ENCODE data around the gene KCND2. TPM values are rescaled to one million over a fixed set of nuclear protein-coding genes. Genes with fewer than 3 reads are reported as not detected.

Gene KCND2
- total RNA-seq, 1 donor from 2014 or later = 0.61 TPM

GRCh38 chr7:120733835-120734234 is 460.9 kb downstream of the KCND2 start:
- H3K4me3 ChIP-seq = no peak overlapping the region
- no peak for ATAC-seq
- no peak overlapping the region for H3K27ac ChIP-seq
- no peaks in the 10 kb centered on the region for H3K36me3 ChIP-seq
- no peaks in the 10 kb centered on the region for H3K9me3 ChIP-seq
- H3K4me1 ChIP-seq = no peaks in the 10 kb centered on the region
- intact Hi-C loops (cut with DNase I) = no loop called here
- no peak for DNase-seq
- no peak for TF ChIP-seq CTCF (IDR thresholded peaks at IDR 0.05)
- H3K27me3 ChIP-seq = no peaks in the 10 kb centered on the region

GRCh38 chr7:120735791-120736190 is 462.8 kb downstream of the KCND2 start:
- H3K9me3 ChIP-seq = no peaks in the 10 kb centered on the region
- intact Hi-C loops (cut with DNase I) = no loop called here
- H3K27me3 ChIP-seq = no peaks in the 10 kb centered on the region
- no peak overlapping the region for H3K27ac ChIP-seq
- H3K36me3 ChIP-seq = no peaks in the 10 kb centered on the region
- no peaks in the 10 kb centered on the region for H3K4me1 ChIP-seq
- DNase-seq (no peak), ATAC-seq (no peak)
- no peak for TF ChIP-seq CTCF (IDR thresholded peaks at IDR 0.05)
- no peak overlapping the region for H3K4me3 ChIP-seq

DNA sequence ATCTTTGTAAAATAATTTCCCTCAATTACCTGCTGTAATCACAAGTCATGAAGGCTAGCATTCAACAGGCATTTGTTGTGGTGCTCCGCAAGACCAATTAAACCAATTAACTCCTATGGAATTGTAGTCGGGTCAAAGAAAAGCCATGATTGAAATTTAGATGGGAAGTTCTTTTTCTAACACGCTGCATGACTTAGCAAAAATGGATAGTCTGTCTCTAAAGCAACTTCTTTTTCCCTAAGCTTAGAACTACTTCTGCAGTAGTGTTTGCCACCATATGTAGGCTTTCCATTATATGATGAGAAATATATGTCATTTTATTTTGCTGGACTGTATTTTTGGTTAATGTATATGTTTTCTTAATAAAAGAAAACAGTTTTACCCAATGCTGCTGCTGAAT is 465.8 kb downstream of the KCND2 start:
- Histone ChIP-seq H3K36me3 (no peaks in the 10 kb centered on the region), H3K27ac (no peak overlapping the region), H3K4me1 (no peaks in the 10 kb centered on the region), H3K27me3 (no peaks in the 10 kb centered on the region), H3K4me3 (no peak overlapping the region), H3K9me3 (no peaks in the 10 kb centered on the region)
- ATAC-seq (no peak), DNase-seq (no peak)
- TF ChIP-seq CTCF (IDR thresholded peaks at IDR 0.05) = no peak
- intact Hi-C loops (cut with DNase I) = no loop called here

DNA sequence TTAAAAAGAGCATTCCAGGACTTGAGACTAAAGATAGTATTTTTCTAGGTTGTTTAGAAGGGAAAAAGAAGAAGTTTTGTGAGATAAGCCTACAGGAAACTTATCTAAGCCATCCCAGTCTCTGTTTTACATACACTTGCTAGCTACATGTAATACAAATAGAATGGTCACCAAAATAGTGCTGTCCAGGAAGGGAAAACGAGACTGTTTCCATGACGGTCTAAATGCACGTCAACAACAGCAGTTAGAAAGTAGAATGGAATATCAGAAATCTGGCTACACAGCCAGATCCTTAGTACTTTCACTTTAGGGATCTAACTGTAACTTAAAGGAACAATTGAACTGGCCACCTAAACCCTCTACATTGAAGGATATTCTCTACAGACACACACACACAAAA is 467.4 kb downstream of the KCND2 start:
- no peaks in the 10 kb centered on the region for H3K4me1 ChIP-seq
- ATAC-seq = no peak
- no peak for TF ChIP-seq CTCF (IDR thresholded peaks at IDR 0.05)
- H3K27ac ChIP-seq = no peak overlapping the region
- no peaks in the 10 kb centered on the region for H3K27me3 ChIP-seq
- peak overlapping the region; percentile 6 for H3K4me3 ChIP-seq
- DNase-seq = no peak
- H3K9me3 ChIP-seq = no peaks in the 10 kb centered on the region
- intact Hi-C loops (cut with DNase I) = no loop called here
- H3K36me3 ChIP-seq = no peaks in the 10 kb centered on the region

DNA sequence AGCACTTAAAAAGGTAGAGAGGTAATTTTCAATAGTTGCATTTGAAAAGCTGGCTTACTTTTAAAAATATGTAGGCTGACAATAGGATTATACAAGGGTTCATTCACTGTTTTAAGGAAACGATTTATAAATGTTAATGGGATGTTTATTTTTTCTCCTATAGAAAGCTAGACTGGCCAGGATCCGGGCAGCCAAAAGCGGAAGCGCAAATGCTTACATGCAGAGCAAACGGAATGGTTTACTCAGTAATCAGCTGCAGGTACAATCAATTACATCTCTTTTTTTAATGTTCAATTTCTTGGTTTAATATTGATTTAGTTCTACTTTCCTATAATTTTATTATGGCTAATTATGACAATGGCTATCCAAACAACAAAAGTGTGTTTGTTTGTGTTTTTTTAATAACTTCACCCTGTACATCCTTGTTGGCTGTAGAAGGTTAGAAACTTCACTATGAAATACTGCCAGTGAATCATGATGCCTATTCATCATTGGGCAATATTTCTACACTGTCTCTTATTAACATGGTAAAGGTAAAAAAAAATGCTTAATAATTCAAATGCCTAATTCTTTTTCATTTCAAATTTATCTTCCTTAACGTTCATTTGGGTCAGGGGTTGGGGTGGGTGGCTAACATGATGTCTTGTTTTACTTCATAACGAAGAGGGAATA is 468.5 kb downstream of the KCND2 start:
- H3K27me3 ChIP-seq = no peaks in the 10 kb centered on the region
- no peaks in the 10 kb centered on the region for H3K4me1 ChIP-seq
- DNase-seq (no peak), ATAC-seq (no peak)
- intact Hi-C loops (cut with DNase I) = no loop called here
- TF ChIP-seq CTCF (IDR thresholded peaks at IDR 0.05) = no peak
- H3K4me3 ChIP-seq = no peak overlapping the region
- no peaks in the 10 kb centered on the region for H3K36me3 ChIP-seq
- no peak overlapping the region for H3K27ac ChIP-seq
- no peaks in the 10 kb centered on the region for H3K9me3 ChIP-seq

- intact Hi-C loops (cut with DNase I) = no loop called here
- ATAC-seq (no peak), DNase-seq (no peak)
- H3K27me3 ChIP-seq = no peaks in the 10 kb centered on the region
- H3K9me3 ChIP-seq = no peaks in the 10 kb centered on the region
- H3K36me3 ChIP-seq = no peaks in the 10 kb centered on the region
- no peak for TF ChIP-seq CTCF (IDR thresholded peaks at IDR 0.05)
- H3K27ac ChIP-seq = no peak overlapping the region
- H3K4me3 ChIP-seq = no peak overlapping the region
- H3K4me1 ChIP-seq = no peaks in the 10 kb centered on the region
These were observed 469.4 kb downstream of the KCND2 start for GRCh38 chr7:120742372-120742771.
